Neural cell (in vitro differentiated cells): ENCODE results near the gene RASGRP4. TPM values are rescaled to one million over a fixed set of nuclear protein-coding genes. Genes with fewer than 3 reads are reported as not detected.

Experiments
- H2AFZ ChIP-seq: fragments of 200-600, 300-800 bp; sonication (generic), shearing (Covaris generic); 2 replicates; pipeline ENCODE4 v1.6.0; 2014; ENCODE audit warnings: low read depth, mild to moderate bottlenecking, antibody characterized with exemption, low read length, moderate library complexity
- H3F3A ChIP-seq: fragments of 200-600 bp; shearing (Covaris generic); 2 replicates; pipeline ENCODE4 v1.6.1; 2016; ENCODE audit warnings: mild to moderate bottlenecking, moderate library complexity, mixed read lengths, antibody characterized with exemption, low read length; ENCODE audit not compliant: insufficient read depth, poor library complexity, severe bottlenecking
- H3K27ac ChIP-seq: fragments of 200-600, 300-800 bp; sonication (generic), shearing (Covaris generic); 2 replicates; pipeline ENCODE4 v1.5.1; 2014; ENCODE audit warnings: mild to moderate bottlenecking, low read length, moderate library complexity
- H3K27me3 ChIP-seq: fragments of 300-800, 200-600 bp; sonication (generic), shearing (Covaris generic); 2 replicates; pipeline ENCODE4 v1.6.0; 2014; ENCODE audit warnings: mild to moderate bottlenecking, low read depth, low read length, moderate library complexity; ENCODE audit not compliant: insufficient read depth
- H3K36me3 ChIP-seq: fragments of 300-800, 200-600 bp; sonication (generic), shearing (Covaris generic); 2 replicates; pipeline ENCODE4 v1.5.1; 2014; ENCODE audit warnings: mild to moderate bottlenecking, antibody characterized with exemption, low read length, moderate library complexity; ENCODE audit not compliant: insufficient read depth
- H3K4me2 ChIP-seq: fragments of 300-800, 200-600 bp; sonication (generic), shearing (Covaris generic); 2 replicates; pipeline ENCODE4 v1.6.0; 2014; ENCODE audit warnings: mild to moderate bottlenecking, low read length
- H3K4me3 ChIP-seq: fragments of 300-800, 200-600 bp; sonication (generic), shearing (Covaris generic); 2 replicates; pipeline ENCODE4 v1.5.1; 2014; ENCODE audit warnings: mild to moderate bottlenecking, low read length, moderate library complexity
- H3K79me2 ChIP-seq: fragments of 200-600 bp; shearing (Covaris generic); replicated peaks from 2 replicates; pipeline ENCODE4 v1.6.0; 2014; ENCODE audit warnings: mild to moderate bottlenecking, low read length, moderate library complexity; ENCODE audit not compliant: insufficient read depth
- H3K9ac ChIP-seq: fragments of 300-800, 200-600 bp; sonication (generic), shearing (Covaris generic); 2 replicates; pipeline ENCODE4 v1.6.1; 2016; ENCODE audit warnings: mild to moderate bottlenecking, low read length, mixed read lengths
- H3K9me2 ChIP-seq: fragments of 200-600 bp; shearing (Covaris generic); 2 replicates; pipeline ENCODE4 v1.6.1; 2016; ENCODE audit warnings: mild to moderate bottlenecking, low read length, mixed read lengths; ENCODE audit not compliant: insufficient read depth
- H3K9me3 ChIP-seq: fragments of 200-600, 300-800 bp; sonication (generic), shearing (Covaris generic); 2 replicates; pipeline ENCODE4 v1.6.1; 2016; ENCODE audit warnings: mild to moderate bottlenecking, mixed run types, low read length, moderate library complexity, mixed read lengths
- H4K20me1 ChIP-seq: fragments of 200-600 bp; shearing (Covaris generic); 2 replicates; pipeline ENCODE4 v1.6.1; 2016; ENCODE audit warnings: mild to moderate bottlenecking, mixed run types; ENCODE audit not compliant: insufficient read depth
- EP300 ChIP-seq: fragments of 450-650 bp; conservative IDR thresholded peaks from 2 replicates; pipeline ENCODE4 v1.6.1; 2014; ENCODE audit warnings: antibody characterized with exemption, mild to moderate bottlenecking, moderate library complexity; ENCODE audit not compliant: poor library complexity, severe bottlenecking
- EZH2 ChIP-seq: fragments of 200-600, 300-800 bp; shearing (Covaris generic), sonication (generic); IDR thresholded peaks from 2 replicates; pipeline ENCODE4 v1.6.1; 2014; ENCODE audit warnings: antibody characterized with exemption, low read length, borderline replicate concordance, mild to moderate bottlenecking; ENCODE audit not compliant: insufficient read depth, poor library complexity, severe bottlenecking
- MXI1 ChIP-seq: fragments of 450-650 bp; conservative IDR thresholded peaks from 2 replicates; pipeline ENCODE4 v1.6.1; 2014; ENCODE audit warnings: antibody characterized with exemption, mild to moderate bottlenecking; ENCODE audit not compliant: poor library complexity, severe bottlenecking
- POLR2AphosphoS5 ChIP-seq: IDR thresholded peaks from 2 replicates; pipeline ENCODE4 v1.6.1; 2012
- RAD21 ChIP-seq: fragments of 450-650 bp; conservative IDR thresholded peaks from 2 replicates; pipeline ENCODE4 v1.6.1; 2014; ENCODE audit warnings: antibody characterized with exemption, mild to moderate bottlenecking, moderate library complexity
- SMC3 ChIP-seq: fragments of 450-650 bp; conservative IDR thresholded peaks from 2 replicates; pipeline ENCODE4 v1.6.1; 2014; ENCODE audit warnings: antibody characterized with exemption, mild to moderate bottlenecking, moderate library complexity; ENCODE audit not compliant: poor library complexity
- TAF1 ChIP-seq: IDR thresholded peaks from 2 replicates; pipeline ENCODE4 v1.6.1; 2012; ENCODE audit warnings: low read depth
- polyA plus RNA-seq: library from polyadenylated mRNA; depleted of rRNA; stranded (reverse); fragments of >200 nt; gene quantifications from 2 replicates; pipeline ENCODE4 v1.2.3, GENCODE V29; 2014
- TF ChIP-seq, protein P1 (sequence below): fragments of 450-650 bp; IDR thresholded peaks from 2 replicates; pipeline ENCODE4 v1.5.1; 2014; ENCODE audit warnings: antibody characterized with exemption, mild to moderate bottlenecking, moderate library complexity; ENCODE audit not compliant: poor library complexity, severe bottlenecking
- TF ChIP-seq, protein P2 (sequence below): IDR thresholded peaks from 2 replicates; pipeline ENCODE4 v1.6.1; 2012; ENCODE audit warnings: borderline replicate concordance

The RASGRP4 gene
- polyA plus RNA-seq, 1 donor from 2014 or later = not detected

GRCh38 chr19:38360839-38361631 lies 65.0 kb downstream of the RASGRP4 start:
- Histone ChIP-seq H3K27me3 (peaks cover 23% of the 10 kb centered on the region), H3K4me3 (peak overlapping the region; percentile 88)

GRCh38 chr19:38360351-38360750 lies 65.7 kb downstream of the RASGRP4 start:
- H3K9me3 ChIP-seq = no peaks in the 10 kb centered on the region
- peaks cover 23% of the 10 kb centered on the region for H3K27me3 ChIP-seq

More at GRCh38 chr19:38360839-38361631, 65.0 kb downstream of the RASGRP4 start:
- no peaks in the 10 kb centered on the region for H3F3A ChIP-seq
- no peak overlapping the region for H3K27ac ChIP-seq
- H3K9ac ChIP-seq = peak overlapping the region; percentile 53
- H3K9me3 ChIP-seq = no peaks in the 10 kb centered on the region
- H3K36me3 ChIP-seq = no peaks in the 10 kb centered on the region
- H3K4me2 ChIP-seq = no peak overlapping the region
- H3K79me2 ChIP-seq = no peaks in the 10 kb centered on the region
- H4K20me1 ChIP-seq = no peaks in the 10 kb centered on the region
- TF ChIP-seq, protein P1, sequence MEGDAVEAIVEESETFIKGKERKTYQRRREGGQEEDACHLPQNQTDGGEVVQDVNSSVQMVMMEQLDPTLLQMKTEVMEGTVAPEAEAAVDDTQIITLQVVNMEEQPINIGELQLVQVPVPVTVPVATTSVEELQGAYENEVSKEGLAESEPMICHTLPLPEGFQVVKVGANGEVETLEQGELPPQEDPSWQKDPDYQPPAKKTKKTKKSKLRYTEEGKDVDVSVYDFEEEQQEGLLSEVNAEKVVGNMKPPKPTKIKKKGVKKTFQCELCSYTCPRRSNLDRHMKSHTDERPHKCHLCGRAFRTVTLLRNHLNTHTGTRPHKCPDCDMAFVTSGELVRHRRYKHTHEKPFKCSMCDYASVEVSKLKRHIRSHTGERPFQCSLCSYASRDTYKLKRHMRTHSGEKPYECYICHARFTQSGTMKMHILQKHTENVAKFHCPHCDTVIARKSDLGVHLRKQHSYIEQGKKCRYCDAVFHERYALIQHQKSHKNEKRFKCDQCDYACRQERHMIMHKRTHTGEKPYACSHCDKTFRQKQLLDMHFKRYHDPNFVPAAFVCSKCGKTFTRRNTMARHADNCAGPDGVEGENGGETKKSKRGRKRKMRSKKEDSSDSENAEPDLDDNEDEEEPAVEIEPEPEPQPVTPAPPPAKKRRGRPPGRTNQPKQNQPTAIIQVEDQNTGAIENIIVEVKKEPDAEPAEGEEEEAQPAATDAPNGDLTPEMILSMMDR = no peak
- TF ChIP-seq SMC3 = no peak
- TF ChIP-seq RAD21 = no peak
- no peak for TF ChIP-seq MXI1
- TF ChIP-seq EP300 = no peak
- TF ChIP-seq, protein P2, sequence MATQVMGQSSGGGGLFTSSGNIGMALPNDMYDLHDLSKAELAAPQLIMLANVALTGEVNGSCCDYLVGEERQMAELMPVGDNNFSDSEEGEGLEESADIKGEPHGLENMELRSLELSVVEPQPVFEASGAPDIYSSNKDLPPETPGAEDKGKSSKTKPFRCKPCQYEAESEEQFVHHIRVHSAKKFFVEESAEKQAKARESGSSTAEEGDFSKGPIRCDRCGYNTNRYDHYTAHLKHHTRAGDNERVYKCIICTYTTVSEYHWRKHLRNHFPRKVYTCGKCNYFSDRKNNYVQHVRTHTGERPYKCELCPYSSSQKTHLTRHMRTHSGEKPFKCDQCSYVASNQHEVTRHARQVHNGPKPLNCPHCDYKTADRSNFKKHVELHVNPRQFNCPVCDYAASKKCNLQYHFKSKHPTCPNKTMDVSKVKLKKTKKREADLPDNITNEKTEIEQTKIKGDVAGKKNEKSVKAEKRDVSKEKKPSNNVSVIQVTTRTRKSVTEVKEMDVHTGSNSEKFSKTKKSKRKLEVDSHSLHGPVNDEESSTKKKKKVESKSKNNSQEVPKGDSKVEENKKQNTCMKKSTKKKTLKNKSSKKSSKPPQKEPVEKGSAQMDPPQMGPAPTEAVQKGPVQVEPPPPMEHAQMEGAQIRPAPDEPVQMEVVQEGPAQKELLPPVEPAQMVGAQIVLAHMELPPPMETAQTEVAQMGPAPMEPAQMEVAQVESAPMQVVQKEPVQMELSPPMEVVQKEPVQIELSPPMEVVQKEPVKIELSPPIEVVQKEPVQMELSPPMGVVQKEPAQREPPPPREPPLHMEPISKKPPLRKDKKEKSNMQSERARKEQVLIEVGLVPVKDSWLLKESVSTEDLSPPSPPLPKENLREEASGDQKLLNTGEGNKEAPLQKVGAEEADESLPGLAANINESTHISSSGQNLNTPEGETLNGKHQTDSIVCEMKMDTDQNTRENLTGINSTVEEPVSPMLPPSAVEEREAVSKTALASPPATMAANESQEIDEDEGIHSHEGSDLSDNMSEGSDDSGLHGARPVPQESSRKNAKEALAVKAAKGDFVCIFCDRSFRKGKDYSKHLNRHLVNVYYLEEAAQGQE = no peak
- no peak for TF ChIP-seq TAF1
- no peak for TF ChIP-seq EZH2
- TF ChIP-seq POLR2AphosphoS5 = no peak
- no peak overlapping the region for H2AFZ ChIP-seq
- no peaks in the 10 kb centered on the region for H3K9me2 ChIP-seq

More at GRCh38 chr19:38360351-38360750, 65.7 kb downstream of the RASGRP4 start:
- Histone ChIP-seq H3K4me2 (no peak overlapping the region), H3K4me3 (no peak overlapping the region), H3K9me2 (no peaks in the 10 kb centered on the region), H3F3A (no peaks in the 10 kb centered on the region), H3K27ac (no peak overlapping the region), H3K79me2 (no peaks in the 10 kb centered on the region), H4K20me1 (no peaks in the 10 kb centered on the region), H2AFZ (no peak overlapping the region), H3K9ac (no peak overlapping the region), H3K36me3 (no peaks in the 10 kb centered on the region)
- TF ChIP-seq SMC3 = no peak
- no peak for TF ChIP-seq EP300
- TF ChIP-seq MXI1 = no peak
- TF ChIP-seq TAF1 = no peak
